Left ventricle myocardium superior (tissue), 1 donor: ENCODE data around the gene RNF208. TPM values are rescaled to one million over a fixed set of nuclear protein-coding genes. Genes with fewer than 3 reads are reported as not detected.
"Not testable (repeated sequence)": the region's sequence is repeated elsewhere in the genome, so short reads cannot be mapped to it uniquely, and the experiment has no call there.

ENCODE experiments used
- ATAC-seq: fragments of 200-7000 bp; cut with Tn5 transposase; one replicate; pipeline ENCODE4 v1.9.1; 2020; ENCODE audit warnings: mild to moderate bottlenecking, moderate library complexity
- DNase-seq: peaks from one replicate; pipeline ENCODE4 v3.0.0-alpha.2; 2020
- intact Hi-C: fragments of 100-400 bp; cut with micrococcal nuclease; formaldehyde crosslinking; loops from one replicate; pipeline ENCODE4 v1.11.0; 2022
- long read RNA-seq: library from polyadenylated mRNA; unstranded; transcript quantifications from one replicate; pipeline ENCODE4 v2.0.0, GENCODE V29; 2021
- total RNA-seq: library from RNA; stranded (reverse); fragmentation: NEBNext Ultra II Directional; extraction: Animal tissue kit (Norgen Biotek cat#: 25700); gene quantifications from one replicate; pipeline ENCODE4 v1.2.1, GENCODE V29; 2021
- donor health status: DM: no; HTN: yes; CAD: no; lungs with severe emphysema.

RNF208 gene
- 29.7 TPM for total RNA-seq
- long read RNA-seq, transcript RNF208-201 (1 exons, 1,077 nt) = major isoform, 52 of 52 reads
- long read RNA-seq, partial matches to known transcripts = 0 of 52 reads
- long read RNA-seq, other reads (novel, unspliced or antisense) = 0 of 52 reads

GRCh38 chr9:137222190-137223077 lies at the start of gene RNF208:
TSS of gene RNF208 (minus strand) at chr9:137222240. CDS start at chr9:137221212, 1,028 bp downstream.
- intact Hi-C loops = no loop called here
- ATAC-seq = peak; percentile 5
- DNase-seq = peak; percentile 60

GRCh38 chr9:137271696-137272076 lies 49.6 kb upstream of the RNF208 start:
- intact Hi-C loops = no loop called here

GRCh38 chr9:137270929-137271695 lies 49.1 kb upstream of the RNF208 start:
- peak; percentile 4 for ATAC-seq
- DNase-seq = no peak
- intact Hi-C loops = no loop called here

More at GRCh38 chr9:137271696-137272076, 49.6 kb upstream of the RNF208 start:
- ATAC-seq = no peak
- no peak for DNase-seq

- DNase-seq = peak; percentile 70
- ATAC-seq = peak; percentile 73
- intact Hi-C loops = no loop called here
Observed at GRCh38 chr9:137269231-137269772, 47.3 kb upstream of the RNF208 start.

GRCh38 chr9:137268538-137269201 lies 46.6 kb upstream of the RNF208 start:
- intact Hi-C loops = no loop called here

GRCh38 chr9:137267933-137268355 lies 45.9 kb upstream of the RNF208 start:
- DNase-seq = no peak
- intact Hi-C loops = no loop called here
- ATAC-seq = no peak

More at GRCh38 chr9:137268538-137269201, 46.6 kb upstream of the RNF208 start:
- ATAC-seq = peak; percentile 16
- no peak for DNase-seq

GRCh38 chr9:137266585-137267453 lies 44.8 kb upstream of the RNF208 start:
- DNase-seq (no peak), ATAC-seq (no peak)
- intact Hi-C loops = no loop called here

- ATAC-seq (no peak), DNase-seq (no peak)
- intact Hi-C loops = no loop called here
Observed at GRCh38 chr9:137266162-137266527, 44.1 kb upstream of the RNF208 start.

GRCh38 chr9:137265496-137266161 lies 43.6 kb upstream of the RNF208 start:
- ATAC-seq (no peak), DNase-seq (no peak)
- intact Hi-C loops = no loop called here

- no peak for DNase-seq
- intact Hi-C loops = no loop called here
- no peak for ATAC-seq
Observed at GRCh38 chr9:137264067-137264466, 42.0 kb upstream of the RNF208 start.

GRCh38 chr9:137263506-137263905 lies 41.5 kb upstream of the RNF208 start:
- intact Hi-C loops = no loop called here
- ATAC-seq = no peak
- DNase-seq = no peak

GRCh38 chr9:137262909-137263285 lies 40.9 kb upstream of the RNF208 start:
- ATAC-seq (peak; percentile 16), DNase-seq (no peak)
- intact Hi-C loops = no loop called here

- intact Hi-C loops, ATAC-seq, DNase-seq: not testable (repeated sequence)
Observed at GRCh38 chr9:137262173-137262908, 40.3 kb upstream of the RNF208 start.

GRCh38 chr9:137256856-137257255 lies 34.8 kb upstream of the RNF208 start:
- ATAC-seq (no peak), DNase-seq (no peak)
- intact Hi-C loops = no loop called here

GRCh38 chr9:137256362-137256761 lies 34.3 kb upstream of the RNF208 start:
- ATAC-seq = no peak
- intact Hi-C loops = no loop called here
- DNase-seq = no peak

GRCh38 chr9:137255448-137256114 lies 33.5 kb upstream of the RNF208 start:
- no peak for DNase-seq
- intact Hi-C loops = no loop called here

More at GRCh38 chr9:137255448-137256114, 33.5 kb upstream of the RNF208 start:
- peak; percentile 13 for ATAC-seq
